D721Med (cell line): ENCODE results near the gene BZW1.

Experiments
- DNase-seq: peaks from one replicate; pipeline ENCODE4 v3.0.0; 2011; ENCODE audit warnings: low spot score; ENCODE audit not compliant: insufficient read length
- FAIRE-seq: peaks from 2 replicates; lab custom pipeline; 2011; peaks lifted over from hg19 to GRCh38; lab: Jason Lieb, UNC
- CTCF ChIP-seq: IDR thresholded peaks from 2 replicates; pipeline ENCODE4 v1.5.1; 2012; ENCODE audit warnings: mild to moderate bottlenecking, control low read depth; ENCODE audit not compliant: insufficient read depth; ENCODE audit errors: missing control alignments

The BZW1 gene

GRCh38 chr2:200834701-200835100, 23.0 kb downstream of the BZW1 start:
- no peak for TF ChIP-seq CTCF
- DNase-seq (no peak), FAIRE-seq (no peak)

GRCh38 chr2:200839513-200839912, 27.8 kb downstream of the BZW1 start:
- TF ChIP-seq CTCF: no peak
- FAIRE-seq (no peak), DNase-seq (no peak)

GRCh38 chr2:200843993-200844948, 32.6 kb downstream of the BZW1 start:
- DNase-seq (no peak), FAIRE-seq (no peak)
- no peak for TF ChIP-seq CTCF

- TF ChIP-seq CTCF: no peak
- FAIRE-seq: no peak
- DNase-seq: no peak
These were observed 33.5 kb downstream of the BZW1 start for GRCh38 chr2:200845194-200845593.

GRCh38 chr2:200845669-200846325, 34.1 kb downstream of the BZW1 start:
- DNase-seq (no peak), FAIRE-seq (no peak)
- TF ChIP-seq CTCF: no peak

GRCh38 chr2:200847269-200847668, 35.6 kb downstream of the BZW1 start:
- FAIRE-seq (no peak), DNase-seq (no peak)
- no peak for TF ChIP-seq CTCF
